Stomach (tissue), 4 donors: ENCODE results near the gene CCL17.
"Not testable (repeated sequence)": the region's sequence is repeated elsewhere in the genome, so short reads cannot be mapped to it uniquely, and the experiment has no call there.

ENCODE experiments used
- CTCF ChIP-seq, 7 experiments: fragments of 450-650 bp in 4 of 7; fragments of 200-600 bp in 3 of 7; sonication (generic) in 3 of 7; IDR thresholded peaks; one replicate each; pipeline ENCODE4 v1.5.1; 2016 to 2019; ENCODE audit warnings: antibody characterized with exemption in 7 of 7, control low read depth in 2 of 7, mild to moderate bottlenecking in 1 of 7
- EP300 ChIP-seq: sonication (generic); formaldehyde crosslinking; IDR thresholded peaks from one replicate; pipeline ENCODE4 v1.6.1; 2017; ENCODE audit warnings: antibody characterized with exemption
- POLR2A ChIP-seq, 4 donors: fragments of 450-650 bp; IDR thresholded peaks; one replicate each; pipeline ENCODE4 v1.6.1; 2016; ENCODE audit warnings: antibody characterized with exemption in 4 of 4, control low read depth in 2 of 4, mild to moderate bottlenecking in 1 of 4, moderate library complexity in 1 of 4
- POLR2AphosphoS5 ChIP-seq, 3 donors: sonication (generic); formaldehyde crosslinking; IDR thresholded peaks; one replicate each; pipeline ENCODE4 v1.6.1; 2016; ENCODE audit warnings: antibody characterized with exemption in 3 of 3

GRCh38 chr16:57397493-57397892, 7.1 kb upstream of the CCL17 start:
- not testable (repeated sequence) for TF ChIP-seq CTCF (IDR thresholded peaks at IDR 0.05); POLR2A (IDR thresholded peaks at IDR 0.05); POLR2AphosphoS5 (IDR thresholded peaks at IDR 0.05); EP300
